WTC11 (cell line): ENCODE results near the gene MIER2. TPM values are rescaled to one million over a fixed set of nuclear protein-coding genes. Genes with fewer than 3 reads are reported as not detected.

Source experiments
- ATAC-seq: fragments of 200-7000 bp; cut with Tn5 transposase; 2 replicates; pipeline ENCODE4 v1.10.0; 2021; ENCODE audit warnings: mild to moderate bottlenecking, moderate library complexity
- CTCF ChIA-PET: fragments of 300-600 bp; sonication (Branson Sonifier 250); formaldehyde crosslinking; loops from one replicate; lab custom pipeline; 2021; ENCODE audit warnings: antibody characterized with exemption; lab: Charles Lee
- POLR2A ChIA-PET: fragments of 350-600 bp; sonication (Branson Sonifier 250); formaldehyde crosslinking; loops from one replicate; lab custom pipeline; 2021; ENCODE audit warnings: antibody characterized with exemption; lab: Charles Lee
- DNase-seq: peaks from one replicate; pipeline ENCODE4 v3.0.0; 2021; ENCODE audit warnings: low spot score
- H3K27ac Mint-ChIP-seq: 2 replicates; pipeline ENCODE4 v1.8.0; 2021; ENCODE audit warnings: mixed read lengths
- H3K27me3 Mint-ChIP-seq: 2 replicates; pipeline ENCODE4 v1.8.0; 2021; ENCODE audit warnings: low read depth, mild to moderate bottlenecking, moderate library complexity, mixed read lengths
- H3K36me3 Mint-ChIP-seq: 2 replicates; pipeline ENCODE4 v1.8.0; 2021; ENCODE audit warnings: mixed read lengths
- H3K4me1 Mint-ChIP-seq: 2 replicates; pipeline ENCODE4 v1.8.0; 2022; ENCODE audit warnings: mixed read lengths
- H3K4me3 Mint-ChIP-seq: 2 replicates; pipeline ENCODE4 v1.8.0; 2021; ENCODE audit warnings: mild to moderate bottlenecking, moderate library complexity, mixed read lengths
- H3K9me3 Mint-ChIP-seq: 2 replicates; pipeline ENCODE4 v1.8.0; 2021; ENCODE audit warnings: mixed read lengths
- CDX4 ChIP-seq: fragments of 250-450 bp; sonication (Bioruptor Pico); IDR thresholded peaks from 2 replicates; pipeline ENCODE4 v1.9.0; 2021; ENCODE audit warnings: moderate library complexity, mild to moderate bottlenecking, inconsistent platforms, borderline replicate concordance
- FOXK1 ChIP-seq: sonication (generic); formaldehyde crosslinking; IDR thresholded peaks from 2 replicates; pipeline ENCODE4 v1.8.0; 2022; ENCODE audit warnings: mild to moderate bottlenecking, moderate library complexity, missing genetic modification reagents
- MXD4 ChIP-seq: fragments of 250-450 bp; sonication (Bioruptor Pico); IDR thresholded peaks from 2 replicates; pipeline ENCODE4 v1.8.0; 2021; ENCODE audit warnings: mild to moderate bottlenecking, moderate library complexity, borderline replicate concordance
- NR2C2 ChIP-seq: sonication (generic); formaldehyde crosslinking; IDR thresholded peaks from 2 replicates; pipeline ENCODE4 v1.8.0; 2022; ENCODE audit warnings: mild to moderate bottlenecking, missing genetic modification reagents
- OVOL2 ChIP-seq: fragments of 250-450 bp; sonication (Bioruptor Pico); IDR thresholded peaks from 2 replicates; pipeline ENCODE4 v1.9.0; 2021; ENCODE audit warnings: mild to moderate bottlenecking, borderline replicate concordance
- SMAD4 ChIP-seq: sonication (generic); formaldehyde crosslinking; IDR thresholded peaks from 2 replicates; pipeline ENCODE4 v1.8.0; 2022; ENCODE audit warnings: mild to moderate bottlenecking, missing genetic modification reagents
- TCF7 ChIP-seq: sonication (generic); formaldehyde crosslinking; IDR thresholded peaks from 2 replicates; pipeline ENCODE4 v1.8.0; 2022; ENCODE audit warnings: mild to moderate bottlenecking, low read depth, missing genetic modification reagents, moderate library complexity
- TEAD1 ChIP-seq: sonication (generic); formaldehyde crosslinking; IDR thresholded peaks from 2 replicates; pipeline ENCODE4 v1.8.0; 2022; ENCODE audit warnings: mild to moderate bottlenecking, missing genetic modification reagents
- TEAD4 ChIP-seq: sonication (generic); formaldehyde crosslinking; IDR thresholded peaks from 2 replicates; pipeline ENCODE4 v1.8.0; 2022; ENCODE audit warnings: mild to moderate bottlenecking, missing genetic modification reagents
- ZBTB21 ChIP-seq: sonication (generic); formaldehyde crosslinking; IDR thresholded peaks from 2 replicates; pipeline ENCODE4 v1.8.1; 2023; ENCODE audit warnings: mild to moderate bottlenecking, missing genetic modification reagents, borderline replicate concordance
- ZNF121 ChIP-seq: sonication (generic); formaldehyde crosslinking; IDR thresholded peaks from 2 replicates; pipeline ENCODE4 v1.8.0; 2023; ENCODE audit warnings: missing genetic modification reagents
- ZNF138 ChIP-seq: sonication (generic); formaldehyde crosslinking; conservative IDR thresholded peaks from 2 replicates; pipeline ENCODE4 v1.8.1; 2022; ENCODE audit warnings: mild to moderate bottlenecking, moderate library complexity, missing genetic modification reagents
- ZNF416 ChIP-seq: fragments of 250-450 bp; sonication (Bioruptor Pico); IDR thresholded peaks from 2 replicates; pipeline ENCODE4 v1.9.0; 2021; ENCODE audit warnings: mild to moderate bottlenecking, inconsistent platforms
- ZSCAN18 ChIP-seq: fragments of 250-450 bp; sonication (Bioruptor Pico); IDR thresholded peaks from 2 replicates; pipeline ENCODE4 v2.1.2; 2022; ENCODE audit warnings: mild to moderate bottlenecking, moderate library complexity
- total RNA-seq: library from RNA; stranded (reverse); gene quantifications from 3 replicates; pipeline ENCODE4 v1.2.3, GENCODE V29; 2021
- TF ChIP-seq, protein P1 (sequence below): sonication (generic); formaldehyde crosslinking; IDR thresholded peaks from 2 replicates; pipeline ENCODE4 v1.8.1; 2023; ENCODE audit warnings: mild to moderate bottlenecking, missing genetic modification reagents
- TF ChIP-seq, protein P2 (sequence below): sonication (generic); formaldehyde crosslinking; conservative IDR thresholded peaks from 2 replicates; pipeline ENCODE4 v1.8.1; 2023; ENCODE audit warnings: mild to moderate bottlenecking, low read depth, missing genetic modification reagents, moderate library complexity
- TF ChIP-seq, protein P3 (sequence below): sonication (generic); formaldehyde crosslinking; IDR thresholded peaks from 2 replicates; pipeline ENCODE4 v1.8.0; 2023; ENCODE audit warnings: missing genetic modification reagents

Gene MIER2
- total RNA-seq, 1 experiment from 2014 or later, result 56.3 TPM

DNA sequence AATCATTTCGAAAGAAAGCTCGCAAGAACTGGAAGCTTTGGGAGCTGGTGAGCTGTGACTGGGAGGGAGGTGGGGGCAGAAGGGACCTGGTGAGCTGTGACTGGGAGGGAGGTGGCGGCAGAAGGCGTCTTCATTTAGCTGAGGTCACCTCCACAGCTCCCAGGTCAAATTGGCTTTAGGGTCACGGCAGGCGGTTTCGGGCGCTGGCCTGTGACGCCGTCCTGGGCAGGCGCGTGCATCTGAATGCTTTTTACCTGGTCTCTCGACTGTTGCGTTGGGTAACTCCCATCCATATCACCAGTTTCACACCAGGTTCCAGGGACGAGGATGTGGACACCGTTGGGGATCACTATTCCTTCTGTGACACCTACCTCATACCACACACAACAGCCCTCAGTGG lies 35.2 kb upstream of the MIER2 start:
- ATAC-seq (no peak), DNase-seq (no peak)
- ChIA-PET CTCF (interaction anchor here (1.2 kb wide), 1 partner anchor 31 kb away, joined by 3 read pairs; no protein-coding TSS in a partner anchor), POLR2A (no interaction called here)
- Mint-ChIP-seq H3K9me3 (peaks cover 8% of the 10 kb centered on the region), H3K27ac (no peak overlapping the region), H3K4me3 (no peak overlapping the region), H3K27me3 (peaks cover 10% of the 10 kb centered on the region), H3K4me1 (peaks cover 12% of the 10 kb centered on the region), H3K36me3 (peaks cover 2% of the 10 kb centered on the region; the same call in 1 of the 2 replicates)
- TF ChIP-seq, protein P1, sequence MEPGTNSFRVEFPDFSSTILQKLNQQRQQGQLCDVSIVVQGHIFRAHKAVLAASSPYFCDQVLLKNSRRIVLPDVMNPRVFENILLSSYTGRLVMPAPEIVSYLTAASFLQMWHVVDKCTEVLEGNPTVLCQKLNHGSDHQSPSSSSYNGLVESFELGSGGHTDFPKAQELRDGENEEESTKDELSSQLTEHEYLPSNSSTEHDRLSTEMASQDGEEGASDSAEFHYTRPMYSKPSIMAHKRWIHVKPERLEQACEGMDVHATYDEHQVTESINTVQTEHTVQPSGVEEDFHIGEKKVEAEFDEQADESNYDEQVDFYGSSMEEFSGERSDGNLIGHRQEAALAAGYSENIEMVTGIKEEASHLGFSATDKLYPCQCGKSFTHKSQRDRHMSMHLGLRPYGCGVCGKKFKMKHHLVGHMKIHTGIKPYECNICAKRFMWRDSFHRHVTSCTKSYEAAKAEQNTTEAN (CRISPR knock-in tag), result no peak
- TF ChIP-seq ZNF416 (CRISPR knock-in tag), result no peak
- TF ChIP-seq, protein P2, sequence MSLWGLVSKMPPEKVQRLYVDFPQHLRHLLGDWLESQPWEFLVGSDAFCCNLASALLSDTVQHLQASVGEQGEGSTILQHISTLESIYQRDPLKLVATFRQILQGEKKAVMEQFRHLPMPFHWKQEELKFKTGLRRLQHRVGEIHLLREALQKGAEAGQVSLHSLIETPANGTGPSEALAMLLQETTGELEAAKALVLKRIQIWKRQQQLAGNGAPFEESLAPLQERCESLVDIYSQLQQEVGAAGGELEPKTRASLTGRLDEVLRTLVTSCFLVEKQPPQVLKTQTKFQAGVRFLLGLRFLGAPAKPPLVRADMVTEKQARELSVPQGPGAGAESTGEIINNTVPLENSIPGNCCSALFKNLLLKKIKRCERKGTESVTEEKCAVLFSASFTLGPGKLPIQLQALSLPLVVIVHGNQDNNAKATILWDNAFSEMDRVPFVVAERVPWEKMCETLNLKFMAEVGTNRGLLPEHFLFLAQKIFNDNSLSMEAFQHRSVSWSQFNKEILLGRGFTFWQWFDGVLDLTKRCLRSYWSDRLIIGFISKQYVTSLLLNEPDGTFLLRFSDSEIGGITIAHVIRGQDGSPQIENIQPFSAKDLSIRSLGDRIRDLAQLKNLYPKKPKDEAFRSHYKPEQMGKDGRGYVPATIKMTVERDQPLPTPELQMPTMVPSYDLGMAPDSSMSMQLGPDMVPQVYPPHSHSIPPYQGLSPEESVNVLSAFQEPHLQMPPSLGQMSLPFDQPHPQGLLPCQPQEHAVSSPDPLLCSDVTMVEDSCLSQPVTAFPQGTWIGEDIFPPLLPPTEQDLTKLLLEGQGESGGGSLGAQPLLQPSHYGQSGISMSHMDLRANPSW (CRISPR knock-in tag), result no peak

GRCh38 chr19:378706-379105 lies 34.1 kb upstream of the MIER2 start:
- POLR2A ChIA-PET, result no interaction called here
- H3K4me3 Mint-ChIP-seq, result no peak overlapping the region
- DNase-seq, result no peak
- CTCF ChIA-PET, result interaction anchor here (1.2 kb wide), 1 partner anchor 30 kb away, joined by 3 read pairs; no protein-coding TSS in a partner anchor
- TF ChIP-seq ZNF138, result no peak
- no peak for TF ChIP-seq CDX4
- no peak for TF ChIP-seq MXD4 (CRISPR knock-in tag)
- TF ChIP-seq, protein P1 (CRISPR knock-in tag), result no peak
- no peak for TF ChIP-seq ZBTB21
- no peak for TF ChIP-seq NR2C2 (CRISPR knock-in tag)
- no peak for TF ChIP-seq TEAD1
- TF ChIP-seq OVOL2 (CRISPR knock-in tag), result no peak
- H3K9me3 Mint-ChIP-seq, result peaks cover 8% of the 10 kb centered on the region
- no peak overlapping the region for H3K27ac Mint-ChIP-seq
- ATAC-seq, result no peak
- H3K36me3 Mint-ChIP-seq, result peaks cover 2% of the 10 kb centered on the region; the same call in 1 of the 2 replicates
- peaks cover 2% of the 10 kb centered on the region for H3K4me1 Mint-ChIP-seq
- peaks cover 8% of the 10 kb centered on the region for H3K27me3 Mint-ChIP-seq

- Mint-ChIP-seq H3K4me3 (no peak overlapping the region), H3K27me3 (peaks cover 6% of the 10 kb centered on the region), H3K27ac (no peak overlapping the region), H3K36me3 (peaks cover 2% of the 10 kb centered on the region; the same call in 1 of the 2 replicates), H3K9me3 (peaks cover 8% of the 10 kb centered on the region), H3K4me1 (no peaks in the 10 kb centered on the region; the same call in 1 of the 2 replicates)
- CTCF ChIA-PET, result interaction anchor here (0.6 to 0.8 kb wide), 2 partner anchors 60 to 101 kb away, joined by 3 to 4 read pairs; no protein-coding TSS in a partner anchor
- ATAC-seq (no peak), DNase-seq (no peak)
- TF ChIP-seq, protein P3, sequence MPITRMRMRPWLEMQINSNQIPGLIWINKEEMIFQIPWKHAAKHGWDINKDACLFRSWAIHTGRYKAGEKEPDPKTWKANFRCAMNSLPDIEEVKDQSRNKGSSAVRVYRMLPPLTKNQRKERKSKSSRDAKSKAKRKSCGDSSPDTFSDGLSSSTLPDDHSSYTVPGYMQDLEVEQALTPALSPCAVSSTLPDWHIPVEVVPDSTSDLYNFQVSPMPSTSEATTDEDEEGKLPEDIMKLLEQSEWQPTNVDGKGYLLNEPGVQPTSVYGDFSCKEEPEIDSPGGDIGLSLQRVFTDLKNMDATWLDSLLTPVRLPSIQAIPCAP, result no peak
- TF ChIP-seq SMAD4 (CRISPR knock-in tag), result no peak
- no peak for TF ChIP-seq CDX4
- TF ChIP-seq ZSCAN18, result no peak
- no peak for TF ChIP-seq ZNF121 (CRISPR knock-in tag)
- TF ChIP-seq FOXK1 (CRISPR knock-in tag), result no peak
- no peak for TF ChIP-seq TEAD4
- no peak for TF ChIP-seq TCF7
- POLR2A ChIA-PET, result no interaction called here
Observed at GRCh38 chr19:377801-378581, 33.4 kb upstream of the MIER2 start.
